HEK293 (cell line): ENCODE data around the gene NISCH.

ENCODE experiments used
- CTCF ChIA-PET: fragments of 350-600 bp; formaldehyde crosslinking; extraction: SDS; loops from one replicate; lab custom pipeline; 2021; ENCODE audit warnings: antibody characterized with exemption; lab: Yijun Ruan, JAX
- POLR2A ChIA-PET: fragments of 300-600 bp; formaldehyde crosslinking; extraction: SDS; loops from one replicate; lab custom pipeline; 2020; ENCODE audit warnings: antibody characterized with exemption, inconsistent platforms; lab: Yijun Ruan, JAX
- H3K27ac ChIP-seq: fragments of 200-500 bp; sonication (Bioruptor generic); 2 replicates; pipeline ENCODE4 v1.5.1; 2014; ENCODE audit warnings: low read depth, low read length, control low read depth, inconsistent platforms; ENCODE audit errors: extremely low read depth
- H3K36me3 ChIP-seq, 2 experiments: fragments of 200-500 bp in 1 of 2; sonication (Bioruptor generic) in 1 of 2; 1 replicate in 1 of 2; 2 replicates in 1 of 2; pipeline ENCODE4 v1.5.1; 2014 to 2017; ENCODE audit warnings: inconsistent platforms in 2 of 2, low read length in 2 of 2; ENCODE audit not compliant: control insufficient read depth in 2 of 2, insufficient read depth in 1 of 2
- H3K4me1 ChIP-seq: fragments of 200-500 bp; sonication (Bioruptor generic); 2 replicates; pipeline ENCODE4 v1.5.1; 2014; ENCODE audit warnings: mild to moderate bottlenecking, low read length, inconsistent platforms; ENCODE audit not compliant: control insufficient read depth, insufficient read depth
- H3K4me3 ChIP-seq: 2 replicates; pipeline ENCODE4 v1.5.1; 2011; ENCODE audit warnings: low read depth, mild to moderate bottlenecking, control low read depth, low read length, moderate library complexity
- H3K9me3 ChIP-seq: fragments of 200-500 bp; sonication (Bioruptor generic); 2 replicates; pipeline ENCODE4 v1.5.1; 2014; ENCODE audit warnings: low read depth, low read length, inconsistent platforms; ENCODE audit not compliant: control insufficient read depth, insufficient read depth
- GLIS1 ChIP-seq: fragments of 450-650 bp; formaldehyde crosslinking; IDR thresholded peaks from 2 replicates; pipeline ENCODE4 v1.5.1; 2016; ENCODE audit warnings: missing biosample characterization, missing genetic modification characterization
- KLF8 ChIP-seq: fragments of 450-650 bp; formaldehyde crosslinking; IDR thresholded peaks from 2 replicates; pipeline ENCODE4 v1.5.1; 2016; ENCODE audit warnings: missing biosample characterization, missing genetic modification characterization
- REST ChIP-seq: fragments of 450-650 bp; formaldehyde crosslinking; IDR thresholded peaks from 2 replicates; pipeline ENCODE4 v1.5.1; 2016; ENCODE audit warnings: missing biosample characterization, missing genetic modification characterization
- ZBTB26 ChIP-seq: fragments of 450-650 bp; formaldehyde crosslinking; optimal IDR thresholded peaks from 2 replicates; pipeline ENCODE3; 2016; ENCODE audit warnings: missing biosample characterization, mild to moderate bottlenecking, missing genetic modification characterization
- ZBTB49 ChIP-seq: fragments of 450-650 bp; formaldehyde crosslinking; IDR thresholded peaks from 2 replicates; pipeline ENCODE4 v1.5.1; 2016; ENCODE audit warnings: missing biosample characterization, missing genetic modification characterization, low read depth
- ZFP3 ChIP-seq: fragments of 450-650 bp; formaldehyde crosslinking; IDR thresholded peaks from 2 replicates; pipeline ENCODE4 v1.5.1; 2016; ENCODE audit warnings: low read depth, missing biosample characterization, missing genetic modification characterization
- ZNF133 ChIP-seq: fragments of 450-650 bp; formaldehyde crosslinking; IDR thresholded peaks from 2 replicates; pipeline ENCODE4 v1.5.1; 2016; ENCODE audit warnings: missing biosample characterization, missing genetic modification characterization
- ZNF19 ChIP-seq: fragments of 450-650 bp; formaldehyde crosslinking; IDR thresholded peaks from 2 replicates; pipeline ENCODE4; 2016; ENCODE audit warnings: missing biosample characterization, missing genetic modification characterization, low read depth
- ZNF335 ChIP-seq: fragments of 450-650 bp; formaldehyde crosslinking; conservative IDR thresholded peaks from 2 replicates; pipeline ENCODE4 v1.5.1; 2016; ENCODE audit warnings: missing biosample characterization, missing genetic modification characterization
- ZNF48 ChIP-seq: fragments of 450-650 bp; formaldehyde crosslinking; IDR thresholded peaks from 2 replicates; pipeline ENCODE4 v1.5.1; 2016; ENCODE audit warnings: missing biosample characterization, missing genetic modification characterization
- ZNF548 ChIP-seq: fragments of 450-650 bp; formaldehyde crosslinking; IDR thresholded peaks from 2 replicates; pipeline ENCODE4 v1.5.1; 2016; ENCODE audit warnings: missing biosample characterization, missing genetic modification characterization
- ZNF561 ChIP-seq: fragments of 450-650 bp; IDR thresholded peaks from 2 replicates; pipeline ENCODE4 v1.5.1; 2018; ENCODE audit warnings: missing biosample characterization, missing genetic modification characterization, borderline replicate concordance
- ZNF600 ChIP-seq: fragments of 450-650 bp; formaldehyde crosslinking; IDR thresholded peaks from 2 replicates; pipeline ENCODE4 v1.5.1; 2016; ENCODE audit warnings: missing biosample characterization, missing genetic modification characterization
- ZNF677 ChIP-seq: fragments of 450-650 bp; IDR thresholded peaks from 2 replicates; pipeline ENCODE4 v1.5.0; 2018; ENCODE audit warnings: missing biosample characterization, mild to moderate bottlenecking, missing genetic modification characterization, moderate library complexity
- ZNF704 ChIP-seq: fragments of 450-650 bp; formaldehyde crosslinking; IDR thresholded peaks from 2 replicates; pipeline ENCODE4 v1.5.1; 2016; ENCODE audit warnings: missing biosample characterization, missing genetic modification characterization
- ZNF776 ChIP-seq: fragments of 450-650 bp; formaldehyde crosslinking; IDR thresholded peaks from 2 replicates; pipeline ENCODE4 v1.5.0; 2017; ENCODE audit warnings: missing biosample characterization, missing genetic modification characterization, borderline replicate concordance

NISCH gene

GRCh38 chr3:52436500-52437149, 18.8 kb upstream of the NISCH start (continued):
- TF ChIP-seq ZNF19 (tag by site-specific recombination) (no peak), ZNF677 (tag by site-specific recombination) (no peak), ZNF133 (no peak), ZNF48 (no peak)

- no peaks in the 10 kb centered on the region for H3K36me3 ChIP-seq
- no peaks in the 10 kb centered on the region for H3K4me1 ChIP-seq
- TF ChIP-seq ZNF600 (tag by site-specific recombination) (no peak), ZNF704 (tag by site-specific recombination) (no peak), ZNF548 (tag by site-specific recombination) (no peak), ZNF561 (no peak), ZNF335 (tag by site-specific recombination) (no peak), ZBTB49 (tag by site-specific recombination) (no peak), ZFP3 (no peak), REST (tag by site-specific recombination) (no peak), ZBTB26 (no peak), KLF8 (tag by site-specific recombination) (no peak), GLIS1 (no peak), ZNF776 (tag by site-specific recombination) (no peak)
- ChIA-PET CTCF (interaction anchor here (1.5 to 7.4 kb wide), 2 partner anchors 10 to 25 kb away, joined by 3 to 59 read pairs; partner anchors contain the start of gene SEMA3G), POLR2A (no interaction called here)
- H3K27ac ChIP-seq: no peak overlapping the region
- H3K9me3 ChIP-seq: no peaks in the 10 kb centered on the region
- H3K4me3 ChIP-seq: no peak overlapping the region
Observed at GRCh38 chr3:52437326-52438103, 17.9 kb upstream of the NISCH start.
